Tibial nerve (tissue), 3 donors: ENCODE measurements around the gene GHR.

Experiments used
- CTCF ChIP-seq, 5 experiments: fragments of 200-600 bp in 3 of 5; fragments of 450-650 bp in 2 of 5; sonication (generic) in 3 of 5; IDR thresholded peaks; one replicate each; pipeline ENCODE4 v1.5.1; 2016 to 2019; ENCODE audit warnings: antibody characterized with exemption in 5 of 5, mild to moderate bottlenecking in 3 of 5, moderate library complexity in 2 of 5
- POLR2A ChIP-seq, 2 donors: fragments of 450-650 bp; IDR thresholded peaks; one replicate each; pipeline ENCODE4 v1.6.1; 2017; ENCODE audit warnings: antibody characterized with exemption in 2 of 2, mild to moderate bottlenecking in 2 of 2, moderate library complexity in 2 of 2

- no peak for TF ChIP-seq CTCF (IDR thresholded peaks at IDR 0.05)
- TF ChIP-seq POLR2A (IDR thresholded peaks at IDR 0.05) = no peak
These were observed 333.7 kb downstream of the GHR start, which contains the start of gene CCDC152 for GRCh38 chr5:42756606-42757601.
